ENCODE data around the gene GALNT9.

Gene GALNT9

DNA sequence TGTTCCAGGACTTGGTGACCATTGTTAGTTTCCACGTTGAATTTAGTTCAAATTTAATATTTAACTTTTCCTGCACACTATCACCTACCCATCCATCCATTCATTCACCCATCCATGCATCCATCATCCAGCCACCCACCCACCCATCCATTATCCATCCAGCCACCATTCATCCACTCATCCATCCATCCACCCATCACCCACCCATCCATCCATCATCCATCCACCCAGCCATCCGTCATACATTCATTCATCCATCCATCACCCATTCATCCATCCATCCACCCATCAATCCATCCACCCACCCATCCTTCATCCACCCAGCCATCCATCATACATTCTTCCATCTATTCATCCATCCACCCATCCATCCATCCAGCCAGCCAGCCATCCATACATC lies 163.3 kb downstream of the GALNT9 start:
- DNase-seq: no peak

DNA sequence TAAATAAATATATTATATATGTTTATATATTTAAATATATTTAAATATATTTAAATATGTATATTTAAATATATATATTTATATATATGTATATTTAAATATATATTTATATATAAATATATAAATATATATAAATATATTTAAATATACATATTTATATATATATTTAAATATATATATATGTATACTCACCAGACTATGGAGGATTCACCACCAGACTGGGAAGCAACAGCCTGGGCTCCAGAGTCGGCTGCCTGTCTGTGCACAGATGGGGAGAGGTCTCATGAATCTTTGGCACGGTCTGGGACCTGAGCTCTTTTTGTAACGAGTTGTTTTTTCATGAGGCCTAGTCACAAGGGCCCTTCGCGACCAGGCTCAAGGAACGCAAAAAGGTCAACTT lies 163.8 kb downstream of the GALNT9 start:
- no peak for DNase-seq

DNA sequence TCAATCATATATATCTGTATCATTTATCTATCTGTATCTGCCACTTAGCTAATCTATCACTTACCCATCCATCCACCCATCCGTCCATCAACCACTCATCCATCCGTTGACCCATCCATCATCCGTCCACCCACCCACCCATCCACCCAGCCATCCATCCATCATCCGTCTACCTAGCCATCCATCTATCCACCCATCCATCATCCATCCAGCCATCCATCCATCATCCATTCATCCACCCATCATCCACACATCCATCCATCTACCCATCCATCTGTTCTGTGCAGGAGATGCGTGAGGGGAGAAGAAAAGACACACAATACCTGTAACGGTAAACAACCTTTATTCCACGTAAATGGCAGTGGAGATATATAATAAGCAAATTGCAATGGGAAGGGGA lies 165.0 kb downstream of the GALNT9 start:
- no peak for DNase-seq

DNA sequence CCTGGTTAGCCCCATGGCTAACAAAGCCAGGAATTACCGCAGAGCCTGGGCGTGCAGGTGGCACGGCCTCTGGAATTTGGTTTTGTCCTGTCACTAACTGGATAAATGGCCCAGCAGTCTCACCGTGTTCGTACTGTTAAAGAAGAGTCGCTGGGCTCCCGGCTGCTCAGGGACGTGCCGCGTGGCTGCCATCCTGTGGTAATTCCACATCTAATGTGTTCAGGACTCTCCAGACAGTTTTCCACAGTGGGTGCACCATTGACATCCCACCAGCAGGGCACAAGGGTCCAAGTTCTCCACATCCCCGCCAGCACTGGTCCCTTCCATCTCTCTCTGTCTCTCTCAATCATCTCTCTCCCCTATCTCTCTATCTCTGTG lies 165.5 kb downstream of the GALNT9 start:
- DNase-seq: no peak

- no peak for DNase-seq
These were observed 166.1 kb downstream of the GALNT9 start for GRCh38 chr12:132163041-132163910.

GRCh38 chr12:132162508-132163031 lies 166.8 kb downstream of the GALNT9 start:
- DNase-seq: peak; percentile 40

GRCh38 chr12:132161796-132162507 lies 167.4 kb downstream of the GALNT9 start:
- DNase-seq: no peak

DNA sequence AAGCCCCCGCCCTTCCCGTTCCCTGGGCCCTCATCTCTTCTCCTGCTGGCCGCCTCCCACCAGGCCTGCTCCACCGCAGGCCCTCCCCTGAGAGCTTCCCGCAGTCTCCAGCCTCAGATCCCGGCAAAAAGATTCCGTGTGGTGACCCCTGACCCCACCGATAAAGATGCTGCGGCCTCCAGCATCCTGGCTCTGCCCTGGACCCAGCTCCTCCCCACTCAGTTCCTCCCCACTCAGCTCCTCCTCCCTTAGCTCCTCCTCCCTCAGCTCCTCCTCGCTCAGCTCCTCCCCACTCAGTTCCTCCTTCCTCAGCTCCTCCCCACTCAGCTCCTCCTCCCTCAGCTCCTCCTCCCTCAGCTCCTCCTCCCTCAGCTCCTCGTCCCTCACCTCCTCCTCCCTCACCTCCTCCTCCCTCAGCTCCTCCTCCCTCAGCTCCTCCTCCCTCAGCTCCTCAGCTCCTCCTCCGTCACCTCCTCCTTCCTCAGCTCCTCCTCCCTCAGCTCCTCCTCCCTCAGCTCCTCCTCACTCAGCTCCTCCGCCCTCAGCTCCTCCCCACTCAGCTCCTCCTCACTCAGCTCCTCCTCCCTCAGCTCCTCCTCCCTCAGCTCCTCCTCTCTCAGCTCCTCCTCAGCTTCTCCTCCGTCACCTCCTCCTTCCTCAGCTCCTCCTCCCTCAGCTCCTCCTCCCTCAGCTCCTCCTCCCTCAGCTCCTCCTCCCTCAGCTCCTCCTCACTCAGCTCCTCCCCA lies 168.2 kb downstream of the GALNT9 start:
- no peak for DNase-seq

- no peak for DNase-seq
These were observed 168.8 kb downstream of the GALNT9 start for GRCh38 chr12:132160601-132161035.

DNA sequence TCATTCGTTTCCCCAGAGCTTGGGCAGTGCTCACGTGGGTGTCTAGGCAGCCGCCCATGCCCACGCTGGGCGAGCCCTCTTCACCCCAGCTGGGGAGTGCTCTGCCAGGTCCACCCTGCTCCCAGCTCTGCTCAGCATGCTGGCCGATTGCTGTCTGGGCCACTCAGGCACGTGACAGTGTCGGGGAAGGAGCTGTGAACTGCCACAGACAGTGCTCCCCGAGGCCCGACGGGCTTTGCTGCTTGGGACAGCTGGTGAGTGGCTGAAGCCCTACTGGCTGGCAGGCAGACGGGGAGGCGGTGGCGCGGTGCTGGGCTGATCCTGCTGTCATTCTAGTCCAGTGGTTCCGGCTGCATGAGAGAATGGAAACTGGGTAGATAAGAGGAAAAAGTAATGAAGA lies 169.4 kb downstream of the GALNT9 start:
- no peak for DNase-seq

DNA sequence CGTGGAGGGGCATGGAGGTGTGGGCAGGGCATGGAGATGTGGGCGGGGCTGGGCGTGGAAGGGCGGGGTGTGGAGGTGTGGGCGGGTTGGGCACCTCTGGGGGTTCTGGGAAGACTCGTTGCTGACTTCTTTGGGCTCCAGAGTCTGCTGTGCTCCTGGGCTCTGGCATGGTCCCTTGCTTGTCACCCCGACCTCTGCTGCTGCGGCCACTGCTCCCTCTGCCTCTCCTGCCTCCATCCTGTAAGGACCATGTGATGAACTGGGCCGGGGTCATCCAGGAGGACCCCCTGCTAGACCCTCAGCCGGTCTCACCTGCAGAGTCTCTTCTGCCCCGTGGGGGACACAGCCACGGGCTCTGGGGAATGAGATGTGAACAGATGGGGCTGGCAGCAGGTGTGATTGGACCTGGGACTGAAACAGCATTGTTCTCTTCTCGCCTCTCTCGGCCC lies 169.8 kb downstream of the GALNT9 start:
- DNase-seq: no peak

DNA sequence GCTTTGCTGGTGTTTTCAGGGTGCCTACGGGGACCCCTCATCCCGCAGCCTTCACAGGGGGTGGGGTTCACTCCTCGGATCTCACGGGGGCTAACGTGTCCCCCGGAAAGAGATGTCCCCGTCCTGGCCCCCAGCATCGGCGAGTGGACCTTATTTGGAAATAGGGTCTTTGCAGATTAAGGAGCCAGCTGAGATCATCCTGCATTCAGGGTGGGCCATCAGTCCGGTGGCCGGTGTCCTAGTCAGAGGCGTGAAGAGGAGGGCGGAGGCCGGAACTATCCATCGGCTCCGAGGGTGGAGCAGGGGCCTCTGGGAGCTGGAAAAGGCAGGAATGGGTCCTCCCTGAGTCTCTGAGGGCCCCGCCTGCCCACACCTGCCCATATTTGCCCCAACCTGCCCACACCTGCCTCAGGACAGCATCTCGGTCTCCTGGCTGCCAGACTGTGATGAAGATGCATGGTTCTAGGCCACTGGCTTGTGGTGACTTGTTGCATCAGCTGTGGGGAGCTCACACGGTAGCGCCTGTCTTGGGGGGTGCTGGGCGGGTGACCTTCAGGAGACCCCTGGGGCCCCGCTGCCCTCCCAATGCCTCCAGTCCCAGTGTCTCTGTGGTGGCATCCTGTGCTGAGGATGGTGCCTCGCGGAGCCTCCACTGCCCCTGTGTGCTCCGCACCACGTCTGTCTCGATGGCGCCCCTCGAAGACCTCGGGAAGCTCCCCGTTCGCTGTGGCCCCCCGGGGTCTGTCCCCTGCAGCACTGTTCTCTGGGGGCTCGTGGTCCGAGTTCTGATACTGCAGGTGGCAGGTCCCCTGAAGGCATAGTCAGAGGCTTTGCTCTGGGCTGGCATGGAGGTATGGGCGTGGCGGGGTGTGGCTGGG lies 170.5 kb downstream of the GALNT9 start:
- DNase-seq: no peak

- no peak for DNase-seq
These were observed 171.5 kb downstream of the GALNT9 start for GRCh38 chr12:132157733-132158409.

DNA sequence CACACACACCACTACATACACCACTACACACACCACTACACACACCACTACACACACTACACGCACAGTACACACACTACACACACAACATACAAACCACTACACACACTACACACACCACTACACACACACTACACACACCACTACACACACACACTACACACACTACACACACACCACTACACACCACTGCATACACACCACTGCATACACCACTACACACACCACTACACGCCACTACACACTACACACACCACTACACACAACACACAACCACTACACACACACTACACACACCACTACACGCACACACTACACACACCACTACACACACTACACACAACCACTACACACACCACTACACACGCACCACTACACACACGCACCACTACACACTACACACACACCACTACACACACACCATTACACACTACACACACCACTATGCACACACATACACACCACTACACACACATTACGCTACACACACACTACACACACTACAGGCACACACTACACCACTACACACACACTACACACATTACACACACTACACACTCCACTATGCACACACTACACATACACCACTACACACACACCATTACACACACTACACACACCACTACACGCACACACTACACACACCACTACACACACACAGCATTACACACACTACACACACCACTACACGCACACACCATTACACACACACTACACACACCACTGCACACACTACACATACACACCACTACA lies 172.6 kb downstream of the GALNT9 start:
- DNase-seq: no peak

GRCh38 chr12:132155771-132156572 lies 173.4 kb downstream of the GALNT9 start:
- DNase-seq: no peak

- no peak for DNase-seq
These were observed 174.2 kb downstream of the GALNT9 start for GRCh38 chr12:132154941-132155770.

DNA sequence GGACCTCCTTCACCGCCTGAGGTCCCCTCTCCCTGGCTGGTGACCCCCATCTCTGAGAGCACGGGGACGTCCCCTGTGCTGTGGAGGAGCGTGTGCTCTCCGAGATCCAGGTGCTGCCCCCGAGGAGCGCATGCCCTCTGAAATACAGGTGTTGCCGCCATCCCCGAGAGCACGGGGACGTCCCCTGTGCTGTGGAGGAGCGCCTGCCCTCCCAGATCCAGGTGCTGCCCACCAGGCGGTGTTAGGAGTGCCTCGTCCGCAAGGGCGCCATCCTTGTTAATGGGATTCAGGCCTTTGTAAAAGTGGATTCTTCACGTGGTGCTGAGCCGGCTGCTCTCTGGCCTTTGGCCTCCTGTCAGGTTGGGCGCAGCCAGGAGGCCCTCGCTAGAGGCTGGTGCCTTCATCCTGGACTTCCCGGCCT lies 175.0 kb downstream of the GALNT9 start:
- peak; percentile 51 for DNase-seq

- DNase-seq: peak; percentile 79
These were observed 175.7 kb downstream of the GALNT9 start for GRCh38 chr12:132153501-132154340.

All from NCI-H1105 (cell line).